Testis (tissue), 2 donors: Measurements from ENCODE around the gene PAK5.

Experiments
- CTCF ChIP-seq, 3 experiments: fragments of 450-650 bp in 2 of 3; fragments of 200-600 bp in 1 of 3; sonication (generic) in 1 of 3; IDR thresholded peaks; one replicate each; pipeline ENCODE4 v1.5.1; 2016 to 2019; ENCODE audit warnings: antibody characterized with exemption in 3 of 3, mild to moderate bottlenecking in 2 of 3, moderate library complexity in 1 of 3
- POLR2A ChIP-seq: fragments of 450-650 bp; IDR thresholded peaks from one replicate; pipeline ENCODE4 v1.6.1; 2017; ENCODE audit warnings: antibody characterized with exemption, mild to moderate bottlenecking, moderate library complexity

- TF ChIP-seq CTCF (IDR thresholded peaks at IDR 0.05) (no peak), POLR2A (no peak)
Observed at GRCh38 chr20:9886227-9886626, 47.4 kb upstream of the PAK5 start.
